Neural cell (in vitro differentiated cells): ENCODE data around the gene SH3TC1.

Source experiments
- CTCF ChIP-seq: fragments of 450-650 bp; IDR thresholded peaks from 2 replicates; pipeline ENCODE4 v1.5.1; 2014; ENCODE audit warnings: antibody characterized with exemption, mild to moderate bottlenecking, moderate library complexity; ENCODE audit not compliant: poor library complexity, severe bottlenecking
- EP300 ChIP-seq: fragments of 450-650 bp; conservative IDR thresholded peaks from 2 replicates; pipeline ENCODE4 v1.6.1; 2014; ENCODE audit warnings: antibody characterized with exemption, mild to moderate bottlenecking, moderate library complexity; ENCODE audit not compliant: poor library complexity, severe bottlenecking
- EZH2 ChIP-seq: fragments of 200-600, 300-800 bp; shearing (Covaris generic), sonication (generic); IDR thresholded peaks from 2 replicates; pipeline ENCODE4 v1.6.1; 2014; ENCODE audit warnings: antibody characterized with exemption, low read length, borderline replicate concordance, mild to moderate bottlenecking; ENCODE audit not compliant: insufficient read depth, poor library complexity, severe bottlenecking
- POLR2AphosphoS5 ChIP-seq: IDR thresholded peaks from 2 replicates; pipeline ENCODE4 v1.6.1; 2012
- RAD21 ChIP-seq: fragments of 450-650 bp; conservative IDR thresholded peaks from 2 replicates; pipeline ENCODE4 v1.6.1; 2014; ENCODE audit warnings: antibody characterized with exemption, mild to moderate bottlenecking, moderate library complexity
- REST ChIP-seq: IDR thresholded peaks from 2 replicates; pipeline ENCODE4 v1.6.1; 2012; ENCODE audit warnings: borderline replicate concordance
- TAF1 ChIP-seq: IDR thresholded peaks from 2 replicates; pipeline ENCODE4 v1.6.1; 2012; ENCODE audit warnings: low read depth

GRCh38 chr4:8158710-8159536 is 40.2 kb upstream of the SH3TC1 start, which contains the start of gene ABLIM2:
- TF ChIP-seq POLR2AphosphoS5 (peak; percentile 92), CTCF (no peak), REST (peak; percentile 28), EZH2 (no peak), EP300 (peak; percentile 16), RAD21 (peak; percentile 39), TAF1 (peak; percentile 59)
